SU-DHL-6 (cell line): ENCODE data around the gene ACACB.

Experiments used
- H2AFZ ChIP-seq: fragments of 200-600 bp; sonication (generic); 2 replicates; pipeline ENCODE4 v1.6.1; 2014; ENCODE audit warnings: low read depth, mild to moderate bottlenecking, moderate library complexity, mixed read lengths, antibody characterized with exemption, low read length; ENCODE audit not compliant: severe bottlenecking
- H3F3A ChIP-seq: fragments of 200-600 bp; shearing (Covaris generic); 2 replicates; pipeline ENCODE4 v1.6.0; 2016; ENCODE audit warnings: antibody characterized with exemption, mild to moderate bottlenecking; ENCODE audit not compliant: insufficient read depth
- H3K27ac ChIP-seq: fragments of 200-600 bp; sonication (generic); 2 replicates; pipeline ENCODE4 v1.5.1; 2016; ENCODE audit warnings: low read depth, mild to moderate bottlenecking, low read length, moderate library complexity, mixed read lengths
- H3K27me3 ChIP-seq: fragments of 200-600 bp; sonication (generic), shearing (Covaris generic); 2 replicates; pipeline ENCODE4 v1.6.0; 2014; ENCODE audit warnings: mild to moderate bottlenecking, low read length
- H3K36me3 ChIP-seq: fragments of 200-600 bp; sonication (generic); 2 replicates; pipeline ENCODE4 v1.6.1; 2014; ENCODE audit warnings: mild to moderate bottlenecking, low read length, mixed read lengths
- H3K4me2 ChIP-seq: fragments of 300-600, 200-600 bp; shearing (Covaris generic), sonication (generic); 2 replicates; pipeline ENCODE4 v1.6.0; 2014; ENCODE audit warnings: low read length, low read depth, mild to moderate bottlenecking; ENCODE audit not compliant: poor library complexity, severe bottlenecking
- H3K4me3 ChIP-seq: fragments of 200-600 bp; sonication (generic); 2 replicates; pipeline ENCODE4 v1.5.1; 2014; ENCODE audit warnings: antibody characterized with exemption, low read length, mild to moderate bottlenecking, mixed read lengths; ENCODE audit not compliant: insufficient read depth, poor library complexity, severe bottlenecking
- H3K79me2 ChIP-seq: fragments of 200-600 bp; sonication (generic); 2 replicates; pipeline ENCODE4 v1.6.1; 2014; ENCODE audit warnings: mild to moderate bottlenecking, low read length, moderate library complexity; ENCODE audit not compliant: insufficient read depth
- H3K9ac ChIP-seq: fragments of 200-600 bp; sonication (generic); 2 replicates; pipeline ENCODE4 v1.7.0; 2014; ENCODE audit warnings: mild to moderate bottlenecking, low read length
- H3K9me2 ChIP-seq: fragments of 200-600 bp; sonication (generic); replicated peaks from 2 replicates; pipeline ENCODE4 v1.6.1; 2014; ENCODE audit warnings: low read length; ENCODE audit not compliant: insufficient read depth
- H3K9me3 ChIP-seq: fragments of 200-600 bp; sonication (generic); 2 replicates; pipeline ENCODE4 v1.6.1; 2014; ENCODE audit warnings: low read length, mixed read lengths; ENCODE audit not compliant: insufficient read depth
- H4K20me1 ChIP-seq: fragments of 200-600 bp; sonication (generic); 2 replicates; pipeline ENCODE4 v1.6.1; 2014; ENCODE audit warnings: low read depth, mild to moderate bottlenecking, antibody characterized with exemption, low read length, moderate library complexity, mixed read lengths
- CTCF ChIP-seq: fragments of 200-600 bp; sonication (generic); IDR thresholded peaks from one replicate; pipeline ENCODE4 v1.5.1; 2017; ENCODE audit warnings: antibody characterized with exemption, mild to moderate bottlenecking, low read length, moderate library complexity; ENCODE audit not compliant: insufficient read depth, poor library complexity, severe bottlenecking
- EZH2phosphoT487 ChIP-seq: fragments of 200-600 bp; sonication (generic), shearing (Covaris generic); conservative IDR thresholded peaks from 2 replicates; pipeline ENCODE4 v1.6.1; 2018; ENCODE audit warnings: mild to moderate bottlenecking, antibody characterized with exemption, low read length, moderate library complexity, mixed read lengths

The ACACB gene

GRCh38 chr12:109185441-109185840 lies 69.1 kb downstream of the ACACB start:
- Histone ChIP-seq H3K9me2 (no peaks in the 10 kb centered on the region), H3K79me2 (no peaks in the 10 kb centered on the region), H3K9ac (no peak overlapping the region), H3K9me3 (no peaks in the 10 kb centered on the region), H3K36me3 (no peaks in the 10 kb centered on the region), H3F3A (no peaks in the 10 kb centered on the region), H3K4me2 (no peak overlapping the region), H3K27me3 (no peaks in the 10 kb centered on the region), H3K4me3 (no peak overlapping the region), H3K27ac (no peak overlapping the region), H4K20me1 (no peaks in the 10 kb centered on the region), H2AFZ (no peak overlapping the region)
- TF ChIP-seq EZH2phosphoT487 (no peak), CTCF (no peak)

- no peaks in the 10 kb centered on the region for H3F3A ChIP-seq
- H2AFZ ChIP-seq: no peak overlapping the region
- no peak overlapping the region for H3K27ac ChIP-seq
- no peaks in the 10 kb centered on the region for H3K36me3 ChIP-seq
- H3K9me3 ChIP-seq: no peaks in the 10 kb centered on the region
- no peaks in the 10 kb centered on the region for H3K9me2 ChIP-seq
- H3K27me3 ChIP-seq: no peaks in the 10 kb centered on the region
- no peak overlapping the region for H3K4me3 ChIP-seq
- H3K4me2 ChIP-seq: no peak overlapping the region
- no peaks in the 10 kb centered on the region for H4K20me1 ChIP-seq
- H3K79me2 ChIP-seq: no peaks in the 10 kb centered on the region
- TF ChIP-seq EZH2phosphoT487: no peak
- no peak for TF ChIP-seq CTCF
- H3K9ac ChIP-seq: no peak overlapping the region
Measured at GRCh38 chr12:109186993-109187653, 70.7 kb downstream of the ACACB start.

GRCh38 chr12:109188108-109188712 lies 71.8 kb downstream of the ACACB start:
- no peaks in the 10 kb centered on the region for H4K20me1 ChIP-seq
- no peaks in the 10 kb centered on the region for H3K36me3 ChIP-seq
- H2AFZ ChIP-seq: no peak overlapping the region
- TF ChIP-seq EZH2phosphoT487 (no peak), CTCF (no peak)
- no peaks in the 10 kb centered on the region for H3K9me2 ChIP-seq
- no peak overlapping the region for H3K4me2 ChIP-seq
- no peak overlapping the region for H3K9ac ChIP-seq
- no peaks in the 10 kb centered on the region for H3K79me2 ChIP-seq
- no peaks in the 10 kb centered on the region for H3F3A ChIP-seq
- no peaks in the 10 kb centered on the region for H3K27me3 ChIP-seq
- H3K4me3 ChIP-seq: no peak overlapping the region
- H3K9me3 ChIP-seq: no peaks in the 10 kb centered on the region
- no peak overlapping the region for H3K27ac ChIP-seq
